ENCODE results near the gene VIPR2. TPM values are rescaled to one million over a fixed set of nuclear protein-coding genes. Genes with fewer than 3 reads are reported as not detected.
"Not testable (repeated sequence)": the region's sequence is repeated elsewhere in the genome, so short reads cannot be mapped to it uniquely, and the experiment has no call there.

The VIPR2 gene
- total RNA-seq, 3 donors from 2014 or later: 0.48 to 14.0 (median 4.6) TPM

DNA sequence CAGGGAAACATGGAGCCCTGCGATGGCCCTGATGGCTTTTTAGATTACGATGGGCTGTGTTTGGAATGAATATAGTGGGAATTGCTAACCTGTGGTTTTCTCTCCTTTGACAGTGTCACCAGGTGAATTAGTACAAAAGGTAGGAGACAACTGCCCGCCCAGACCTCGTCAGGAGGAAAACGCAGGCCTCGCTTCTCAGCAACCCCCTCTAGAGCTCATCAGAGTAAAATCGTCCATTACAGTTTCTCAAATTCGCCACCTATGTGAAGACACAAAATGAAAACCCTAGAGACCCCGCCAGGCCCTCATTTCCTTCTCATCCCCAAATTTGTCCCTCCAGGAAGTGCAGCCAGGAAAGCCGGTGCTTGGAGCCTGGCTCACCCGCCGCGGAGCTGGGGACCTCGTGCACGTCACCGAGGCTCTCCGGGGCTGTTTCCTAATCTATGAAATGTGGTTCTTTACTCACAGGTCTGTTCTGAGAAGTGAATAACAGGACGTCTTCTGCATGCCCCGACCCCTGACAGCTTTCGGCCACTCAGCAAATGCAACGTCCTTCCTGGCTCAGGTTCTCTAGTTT lies 143.7 kb downstream of the VIPR2 start:
- H3K27ac ChIP-seq: no peak overlapping the region
- TF ChIP-seq POLR2AphosphoS5 (IDR thresholded peaks at IDR 0.05) (no peak), POLR2A (IDR thresholded peaks at IDR 0.05) (no peak), CTCF (IDR thresholded peaks at IDR 0.05) (no peak)
- H3K4me1 ChIP-seq: no peaks in the 10 kb centered on the region
- H3K4me3 ChIP-seq: no peak overlapping the region
- no peak for DNase-seq (ENCODE audit: low spot score in 2 of 2)
- intact Hi-C loops (cut with DNase I; ENCODE audit: low total_unique reads): loop anchor here (5.0 kb wide), 1 partner anchor 1819 kb away; no protein-coding TSS in a partner anchor
- peaks cover 0 to 11% of the 10 kb centered on the region in 2 donors for H3K27me3 ChIP-seq
- no peaks in the 10 kb centered on the region for H3K9me3 ChIP-seq
- no peaks in the 10 kb centered on the region for H3K36me3 ChIP-seq

GRCh38 chr7:159000070-159000469 lies 144.6 kb downstream of the VIPR2 start:
- TF ChIP-seq CTCF (IDR thresholded peaks at IDR 0.05) (no peak), POLR2AphosphoS5 (IDR thresholded peaks at IDR 0.05) (no peak), POLR2A (IDR thresholded peaks at IDR 0.05) (no peak)
- no peak for DNase-seq (ENCODE audit: low spot score in 2 of 2)
- Histone ChIP-seq H3K27me3 (peaks cover 0 to 11% of the 10 kb centered on the region in 2 donors), H3K36me3 (no peaks in the 10 kb centered on the region), H3K4me1 (no peaks in the 10 kb centered on the region), H3K9me3 (no peaks in the 10 kb centered on the region), H3K4me3 (no peak overlapping the region), H3K27ac (no peak overlapping the region)
- intact Hi-C loops (cut with DNase I; ENCODE audit: low total_unique reads): loop anchor here (5.0 kb wide), 1 partner anchor 1818 kb away; no protein-coding TSS in a partner anchor

- Histone ChIP-seq H3K4me1 (no peaks in the 10 kb centered on the region), H3K4me3 (no peak overlapping the region), H3K27ac (no peak overlapping the region), H3K36me3 (no peaks in the 10 kb centered on the region), H3K9me3 (peaks cover 0 to 3% of the 10 kb centered on the region in 2 donors), H3K27me3 (peaks cover 0 to 15% of the 10 kb centered on the region in 2 donors)
- no peak for DNase-seq (ENCODE audit: low spot score in 2 of 2)
- TF ChIP-seq POLR2A (IDR thresholded peaks at IDR 0.05) (no peak), CTCF (IDR thresholded peaks at IDR 0.05) (no peak), POLR2AphosphoS5 (IDR thresholded peaks at IDR 0.05) (no peak)
- intact Hi-C loops (cut with DNase I; ENCODE audit: low total_unique reads): no loop called here
Observed at GRCh38 chr7:158999496-158999895, 145.2 kb downstream of the VIPR2 start.

DNA sequence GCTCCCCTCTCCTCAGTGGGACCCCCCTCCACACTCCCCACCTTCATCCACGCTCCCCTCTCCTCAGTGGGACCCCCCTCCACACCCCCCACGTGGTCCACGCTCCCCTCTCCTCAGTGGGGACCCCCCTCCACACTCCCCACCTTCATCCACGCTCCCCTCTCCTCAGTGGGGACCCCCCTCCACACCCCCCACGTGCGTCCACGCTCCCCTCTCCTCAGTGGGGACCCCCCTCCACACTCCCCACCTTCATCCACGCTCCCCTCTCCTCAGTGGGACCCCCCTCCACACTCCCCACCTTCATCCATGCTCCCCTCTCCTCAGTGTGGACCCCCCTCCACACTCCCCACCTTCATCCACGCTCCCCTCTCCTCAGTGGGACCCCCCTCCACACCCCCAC lies 146.4 kb downstream of the VIPR2 start:
- H3K4me1 ChIP-seq: not testable (repeated sequence)
- peaks cover 0 to 25% of the 10 kb centered on the region in 2 donors for H3K27me3 ChIP-seq

GRCh38 chr7:158997471-158997870 lies 147.2 kb downstream of the VIPR2 start:
- no peaks in the 10 kb centered on the region for H3K36me3 ChIP-seq
- TF ChIP-seq POLR2A (IDR thresholded peaks at IDR 0.05): no peak
- TF ChIP-seq CTCF (IDR thresholded peaks at IDR 0.05): no peak
- no peak for TF ChIP-seq POLR2AphosphoS5 (IDR thresholded peaks at IDR 0.05)
- H3K27me3 ChIP-seq: peaks cover 0 to 31% of the 10 kb centered on the region in 2 donors
- no peaks in the 10 kb centered on the region for H3K4me1 ChIP-seq
- no peak overlapping the region for H3K27ac ChIP-seq
- no peak for DNase-seq (ENCODE audit: low spot score in 2 of 2)
- H3K4me3 ChIP-seq: peak overlapping the region in 2 of 3 donors; percentile 22 to 35
- peaks cover 0 to 9% of the 10 kb centered on the region in 2 donors for H3K9me3 ChIP-seq
- intact Hi-C loops (cut with DNase I; ENCODE audit: low total_unique reads): no loop called here

More for the DNA sequence above, 146.4 kb downstream of the VIPR2 start:
- DNase-seq (ENCODE audit: low spot score in 2 of 2); H3K9me3 ChIP-seq; H3K27ac ChIP-seq; H3K36me3 ChIP-seq; intact Hi-C loops (cut with DNase I; ENCODE audit: low total_unique reads); H3K4me3 ChIP-seq: not testable (repeated sequence)
